ENCODE measurements around the gene PCDHGA1. TPM values are rescaled to one million over a fixed set of nuclear protein-coding genes. Genes with fewer than 3 reads are reported as not detected.
"Not testable (repeated sequence)": the region's sequence is repeated elsewhere in the genome, so short reads cannot be mapped to it uniquely, and the experiment has no call there.

Gene PCDHGA1
- polyA plus RNA-seq, 2 donors: 0.13 to 0.22 TPM

- Histone ChIP-seq H3K36me3 (ENCODE audit: control insufficient read depth in 2 of 2, insufficient read depth in 2 of 2, low read length in 1 of 2) (no peaks in the 10 kb centered on the region), H3K27me3 (ENCODE audit: control insufficient read depth in 1 of 2, insufficient read depth in 2 of 2, low read length in 2 of 2) (peaks cover 0 to 8% of the 10 kb centered on the region in 2 donors), H3K27ac (ENCODE audit: low read depth in 2 of 2, low read length in 1 of 2) (no peak overlapping the region), H3K4me1 (ENCODE audit: control insufficient read depth in 2 of 2, insufficient read depth in 2 of 2, low read length in 1 of 2) (peaks cover 0 to 3% of the 10 kb centered on the region in 2 donors), H3K9me3 (ENCODE audit: control insufficient read depth in 2 of 2, insufficient read depth in 1 of 2, low read depth in 1 of 2, low read length in 1 of 2) (peaks cover 41 to 52% of the 10 kb centered on the region in 2 donors), H3K4me3 (ENCODE audit: low read depth in 1 of 2, low read length in 2 of 2) (no peak overlapping the region)
- WGBS, 2 donors: 25 to 34% methylated on average over 60 to 64 of the region's 64 CpGs
Measured at GRCh38 chr5:141409598-141410306, 79.4 kb downstream of the PCDHGA1 start.

- Histone ChIP-seq H3K36me3 (ENCODE audit: control insufficient read depth in 2 of 2, insufficient read depth in 2 of 2, low read length in 1 of 2) (no peaks in the 10 kb centered on the region), H3K4me3 (ENCODE audit: low read depth in 1 of 2, low read length in 2 of 2) (no peak overlapping the region), H3K9me3 (ENCODE audit: control insufficient read depth in 2 of 2, insufficient read depth in 1 of 2, low read depth in 1 of 2, low read length in 1 of 2) (peaks cover 40 to 48% of the 10 kb centered on the region in 2 donors), H3K27ac (ENCODE audit: low read depth in 2 of 2, low read length in 1 of 2) (no peak overlapping the region), H3K4me1 (ENCODE audit: control insufficient read depth in 2 of 2, insufficient read depth in 2 of 2, low read length in 1 of 2) (no peaks in the 10 kb centered on the region), H3K27me3 (ENCODE audit: control insufficient read depth in 1 of 2, insufficient read depth in 2 of 2, low read length in 2 of 2) (peaks cover 0 to 8% of the 10 kb centered on the region in 2 donors)
- WGBS, 2 donors: 50 to 64% methylated on average over 3 of the region's 3 CpGs
Measured at GRCh38 chr5:141411575-141411974, 81.3 kb downstream of the PCDHGA1 start.

GRCh38 chr5:141412854-141413539, 82.7 kb downstream of the PCDHGA1 start, which contains the start of gene PCDHGA10:
Gene PCDHGA10 (plus strand): TSS chr5:141412987. CDS start chr5:141413176, 189 bp downstream.
- Histone ChIP-seq H3K4me1 (ENCODE audit: control insufficient read depth in 2 of 2, insufficient read depth in 2 of 2, low read length in 1 of 2) (no peaks in the 10 kb centered on the region), H3K4me3 (ENCODE audit: low read depth in 1 of 2, low read length in 2 of 2) (peak within 1 kb of the TSS; percentile 25 to 37), H3K36me3 (ENCODE audit: control insufficient read depth in 2 of 2, insufficient read depth in 2 of 2, low read length in 1 of 2) (no peaks in the 10 kb centered on the region), H3K9me3 (ENCODE audit: control insufficient read depth in 2 of 2, insufficient read depth in 1 of 2, low read depth in 1 of 2, low read length in 1 of 2) (peaks cover 40 to 48% of the 10 kb centered on the region in 2 donors), H3K27me3 (ENCODE audit: control insufficient read depth in 1 of 2, insufficient read depth in 2 of 2, low read length in 2 of 2) (peaks cover 0 to 8% of the 10 kb centered on the region in 2 donors), H3K27ac (ENCODE audit: low read depth in 2 of 2, low read length in 1 of 2) (no peak within 1 kb of the TSS)
- WGBS, 2 donors: 20 to 22% methylated on average over 31 of the region's 31 CpGs

GRCh38 chr5:141413540-141414069, 83.3 kb downstream of the PCDHGA1 start:
- Histone ChIP-seq H3K27ac (ENCODE audit: low read depth in 2 of 2, low read length in 1 of 2) (no peak overlapping the region), H3K36me3 (ENCODE audit: control insufficient read depth in 2 of 2, insufficient read depth in 2 of 2, low read length in 1 of 2) (no peaks in the 10 kb centered on the region), H3K9me3 (ENCODE audit: control insufficient read depth in 2 of 2, insufficient read depth in 1 of 2, low read depth in 1 of 2, low read length in 1 of 2) (peaks cover 41 to 48% of the 10 kb centered on the region in 2 donors), H3K4me1 (ENCODE audit: control insufficient read depth in 2 of 2, insufficient read depth in 2 of 2, low read length in 1 of 2) (no peaks in the 10 kb centered on the region), H3K4me3 (ENCODE audit: low read depth in 1 of 2, low read length in 2 of 2) (peak overlapping the region; percentile 25 to 37), H3K27me3 (ENCODE audit: control insufficient read depth in 1 of 2, insufficient read depth in 2 of 2, low read length in 2 of 2) (peaks cover 0 to 7% of the 10 kb centered on the region in 2 donors)
- WGBS, 2 donors: 19 to 23% methylated on average over 25 of the region's 25 CpGs

DNA sequence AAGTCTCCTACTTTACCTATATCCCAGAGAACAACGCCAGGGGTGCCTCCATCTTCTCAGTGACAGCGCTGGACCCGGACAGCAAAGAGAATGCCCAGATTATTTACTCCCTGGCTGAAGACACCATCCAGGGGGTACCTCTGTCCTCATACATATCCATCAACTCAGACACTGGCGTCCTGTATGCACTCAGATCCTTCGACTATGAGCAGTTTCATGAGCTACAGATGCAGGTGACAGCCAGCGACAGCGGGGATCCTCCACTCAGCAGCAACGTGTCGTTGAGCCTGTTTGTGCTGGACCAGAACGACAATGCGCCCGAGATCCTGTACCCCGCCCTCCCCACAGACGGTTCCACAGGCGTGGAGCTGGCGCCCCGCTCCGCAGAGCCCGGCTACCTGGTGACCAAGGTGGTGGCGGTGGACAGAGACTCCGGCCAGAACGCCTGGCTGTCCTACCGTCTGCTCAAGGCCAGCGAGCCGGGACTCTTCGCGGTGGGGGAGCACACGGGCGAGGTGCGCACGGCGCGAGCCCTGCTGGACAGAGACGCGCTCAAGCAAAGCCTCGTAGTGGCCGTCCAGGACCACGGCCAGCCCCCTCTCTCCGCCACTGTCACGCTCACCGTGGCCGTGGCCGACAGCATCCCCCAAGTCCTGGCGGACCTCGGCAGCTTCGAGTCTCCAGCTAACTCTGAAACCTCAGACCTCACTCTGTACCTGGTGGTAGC, 84.4 kb downstream of the PCDHGA1 start:
- WGBS, 2 donors: 30 to 32% methylated on average over 38 to 46 of the region's 46 CpGs
- H3K27ac ChIP-seq (ENCODE audit: low read depth in 2 of 2, low read length in 1 of 2); H3K27me3 ChIP-seq (ENCODE audit: control insufficient read depth in 1 of 2, insufficient read depth in 2 of 2, low read length in 2 of 2); H3K4me3 ChIP-seq (ENCODE audit: low read depth in 1 of 2, low read length in 2 of 2); H3K4me1 ChIP-seq (ENCODE audit: control insufficient read depth in 2 of 2, insufficient read depth in 2 of 2, low read length in 1 of 2); H3K36me3 ChIP-seq (ENCODE audit: control insufficient read depth in 2 of 2, insufficient read depth in 2 of 2, low read length in 1 of 2): not testable (repeated sequence)
- peaks cover 47 to 50% of the 10 kb centered on the region in 2 donors for H3K9me3 ChIP-seq (ENCODE audit: control insufficient read depth in 2 of 2, insufficient read depth in 1 of 2, low read depth in 1 of 2, low read length in 1 of 2)

- 28 to 30% methylated on average over 24 of the region's 24 CpGs for WGBS, 2 donors
- H3K4me1 ChIP-seq (ENCODE audit: control insufficient read depth in 2 of 2, insufficient read depth in 2 of 2, low read length in 1 of 2); H3K36me3 ChIP-seq (ENCODE audit: control insufficient read depth in 2 of 2, insufficient read depth in 2 of 2, low read length in 1 of 2); H3K27ac ChIP-seq (ENCODE audit: low read depth in 2 of 2, low read length in 1 of 2); H3K27me3 ChIP-seq (ENCODE audit: control insufficient read depth in 1 of 2, insufficient read depth in 2 of 2, low read length in 2 of 2); H3K4me3 ChIP-seq (ENCODE audit: low read depth in 1 of 2, low read length in 2 of 2): not testable (repeated sequence)
- peaks cover 45 to 47% of the 10 kb centered on the region in 2 donors for H3K9me3 ChIP-seq (ENCODE audit: control insufficient read depth in 2 of 2, insufficient read depth in 1 of 2, low read depth in 1 of 2, low read length in 1 of 2)
Measured at GRCh38 chr5:141415275-141415618, 84.9 kb downstream of the PCDHGA1 start.

DNA sequence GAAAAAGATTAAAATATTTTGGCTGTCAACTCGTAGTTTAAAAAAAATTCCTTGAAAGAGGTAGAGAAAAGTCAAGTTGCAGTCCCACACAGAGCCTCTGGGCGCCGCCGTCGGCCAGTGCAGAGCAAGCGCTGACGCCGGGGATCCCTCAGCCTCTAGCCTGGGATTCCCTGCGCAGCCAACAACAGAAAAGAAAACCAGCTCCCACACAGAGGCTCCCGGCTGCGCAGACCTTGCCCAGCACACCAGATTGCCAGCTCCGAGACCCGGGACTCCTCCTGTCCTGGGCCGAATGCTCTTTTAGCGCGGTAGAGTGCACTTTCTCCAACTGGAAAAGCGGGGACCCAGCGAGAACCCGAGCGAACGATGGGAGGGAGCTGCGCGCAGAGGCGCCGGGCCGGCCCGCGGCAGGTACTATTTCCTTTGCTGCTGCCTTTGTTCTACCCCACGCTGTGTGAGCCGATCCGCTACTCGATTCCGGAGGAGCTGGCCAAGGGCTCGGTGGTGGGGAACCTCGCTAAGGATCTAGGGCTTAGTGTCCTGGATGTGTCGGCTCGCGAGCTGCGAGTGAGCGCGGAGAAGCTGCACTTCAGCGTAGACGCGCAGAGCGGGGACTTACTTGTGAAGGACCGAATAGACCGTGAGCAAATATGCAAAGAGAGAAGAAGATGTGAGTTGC, 87.3 kb downstream of the PCDHGA1 start, which contains the start of gene PCDHGB7:
TSS of gene PCDHGB7 (plus strand) at position 184 of the 679 bp plus-strand sequence. CDS start at position 367, 183 bp downstream.
- Histone ChIP-seq H3K27ac (ENCODE audit: low read depth in 2 of 2, low read length in 1 of 2) (peak within 1 kb of the TSS; percentile 13 to 21), H3K4me3 (ENCODE audit: low read depth in 1 of 2, low read length in 2 of 2) (peak within 1 kb of the TSS; percentile 35 to 44), H3K9me3 (ENCODE audit: control insufficient read depth in 2 of 2, insufficient read depth in 1 of 2, low read depth in 1 of 2, low read length in 1 of 2) (peaks cover 52 to 57% of the 10 kb centered on the region in 2 donors)
- 14 to 16% methylated on average over 46 of the region's 47 CpGs for WGBS, 2 donors
- H3K36me3 ChIP-seq (ENCODE audit: control insufficient read depth in 2 of 2, insufficient read depth in 2 of 2, low read length in 1 of 2); H3K4me1 ChIP-seq (ENCODE audit: control insufficient read depth in 2 of 2, insufficient read depth in 2 of 2, low read length in 1 of 2); H3K27me3 ChIP-seq (ENCODE audit: control insufficient read depth in 1 of 2, insufficient read depth in 2 of 2, low read length in 2 of 2): not testable (repeated sequence)

- H3K9me3 ChIP-seq (ENCODE audit: control insufficient read depth in 2 of 2, insufficient read depth in 1 of 2, low read depth in 1 of 2, low read length in 1 of 2): peaks cover 53 to 54% of the 10 kb centered on the region in 2 donors
- WGBS, 2 donors: 31 to 37% methylated on average over 73 to 74 of the region's 74 CpGs
- H3K27me3 ChIP-seq (ENCODE audit: control insufficient read depth in 1 of 2, insufficient read depth in 2 of 2, low read length in 2 of 2): no peaks in the 10 kb centered on the region
- H3K4me3 ChIP-seq (ENCODE audit: low read depth in 1 of 2, low read length in 2 of 2): no peak overlapping the region
- H3K27ac ChIP-seq (ENCODE audit: low read depth in 2 of 2, low read length in 1 of 2): no peak overlapping the region
- H3K36me3 ChIP-seq (ENCODE audit: control insufficient read depth in 2 of 2, insufficient read depth in 2 of 2, low read length in 1 of 2): peaks cover 0 to 2% of the 10 kb centered on the region in 2 donors
- H3K4me1 ChIP-seq (ENCODE audit: control insufficient read depth in 2 of 2, insufficient read depth in 2 of 2, low read length in 1 of 2): peaks cover 0 to 5% of the 10 kb centered on the region in 2 donors
Measured at GRCh38 chr5:141419074-141419880, 89.0 kb downstream of the PCDHGA1 start.

All from esophagus (tissue), 2 donors.